PFSK-1 (cell line): ENCODE data around the gene MRTFA.

Experiments
- POLR2AphosphoS5 ChIP-seq: IDR thresholded peaks from 2 replicates; pipeline ENCODE4 v1.6.1; 2012; ENCODE audit warnings: low read depth, mild to moderate bottlenecking, control low read depth, low read length, moderate library complexity
- TAF1 ChIP-seq: IDR thresholded peaks from 2 replicates; pipeline ENCODE4 v1.6.1; 2012; ENCODE audit warnings: low read length, control low read depth, borderline replicate concordance; ENCODE audit not compliant: insufficient read depth
- TF ChIP-seq, protein P1 (sequence below), 2 experiments: IDR thresholded peaks; 2 replicates each; pipeline versions ENCODE4 v1.6.1 to v1.8.0; 2011 to 2012; ENCODE audit warnings: low read depth in 2 of 2, low read length in 2 of 2, control low read depth in 1 of 2, inconsistent platforms in 1 of 2, mild to moderate bottlenecking in 1 of 2, moderate library complexity in 1 of 2; ENCODE audit not compliant: insufficient read depth in 1 of 2

DNA sequence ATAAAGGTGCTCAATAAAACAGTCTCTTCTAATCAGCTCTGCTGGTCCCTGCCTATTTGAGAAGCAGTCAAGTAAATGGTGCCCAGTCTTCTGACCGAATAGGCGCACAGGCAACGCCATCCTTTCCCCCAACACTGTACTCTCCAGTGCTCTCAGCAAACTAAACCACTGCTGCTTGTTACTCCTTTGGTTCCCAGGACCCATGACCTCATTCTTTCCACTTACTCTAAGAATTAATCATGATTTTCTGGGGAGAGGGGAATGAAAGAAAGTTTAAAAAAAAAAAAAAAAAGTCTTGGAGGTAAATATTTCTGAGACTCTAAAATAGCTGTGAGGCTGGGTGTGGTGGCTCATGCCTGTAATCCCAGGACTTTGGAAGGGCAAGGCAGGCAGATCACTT, 202.4 kb downstream of the MRTFA start:
- no peak for TF ChIP-seq POLR2AphosphoS5
- TF ChIP-seq, protein P1, sequence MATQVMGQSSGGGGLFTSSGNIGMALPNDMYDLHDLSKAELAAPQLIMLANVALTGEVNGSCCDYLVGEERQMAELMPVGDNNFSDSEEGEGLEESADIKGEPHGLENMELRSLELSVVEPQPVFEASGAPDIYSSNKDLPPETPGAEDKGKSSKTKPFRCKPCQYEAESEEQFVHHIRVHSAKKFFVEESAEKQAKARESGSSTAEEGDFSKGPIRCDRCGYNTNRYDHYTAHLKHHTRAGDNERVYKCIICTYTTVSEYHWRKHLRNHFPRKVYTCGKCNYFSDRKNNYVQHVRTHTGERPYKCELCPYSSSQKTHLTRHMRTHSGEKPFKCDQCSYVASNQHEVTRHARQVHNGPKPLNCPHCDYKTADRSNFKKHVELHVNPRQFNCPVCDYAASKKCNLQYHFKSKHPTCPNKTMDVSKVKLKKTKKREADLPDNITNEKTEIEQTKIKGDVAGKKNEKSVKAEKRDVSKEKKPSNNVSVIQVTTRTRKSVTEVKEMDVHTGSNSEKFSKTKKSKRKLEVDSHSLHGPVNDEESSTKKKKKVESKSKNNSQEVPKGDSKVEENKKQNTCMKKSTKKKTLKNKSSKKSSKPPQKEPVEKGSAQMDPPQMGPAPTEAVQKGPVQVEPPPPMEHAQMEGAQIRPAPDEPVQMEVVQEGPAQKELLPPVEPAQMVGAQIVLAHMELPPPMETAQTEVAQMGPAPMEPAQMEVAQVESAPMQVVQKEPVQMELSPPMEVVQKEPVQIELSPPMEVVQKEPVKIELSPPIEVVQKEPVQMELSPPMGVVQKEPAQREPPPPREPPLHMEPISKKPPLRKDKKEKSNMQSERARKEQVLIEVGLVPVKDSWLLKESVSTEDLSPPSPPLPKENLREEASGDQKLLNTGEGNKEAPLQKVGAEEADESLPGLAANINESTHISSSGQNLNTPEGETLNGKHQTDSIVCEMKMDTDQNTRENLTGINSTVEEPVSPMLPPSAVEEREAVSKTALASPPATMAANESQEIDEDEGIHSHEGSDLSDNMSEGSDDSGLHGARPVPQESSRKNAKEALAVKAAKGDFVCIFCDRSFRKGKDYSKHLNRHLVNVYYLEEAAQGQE (IDR thresholded peaks at IDR 0.05; ENCODE audit: insufficient read depth in 1 of 2, low read depth in 2 of 2, low read length in 2 of 2), result no peak
- no peak for TF ChIP-seq TAF1
